HG02970 (cell line): Measurements from ENCODE around the gene SSBP4.
A peak's percentile ranks its signal among the peaks of the same experiment; 100 is the strongest.

Source experiments
- ATAC-seq: cut with Tn5 transposase; IDR thresholded peaks from one replicate; pipeline ENCODE4 v1.9.1; 2021; ENCODE audit warnings: mild to moderate bottlenecking, moderate library complexity, moderate number of reproducible peaks; ENCODE audit not compliant: unreplicated experiment, low FRiP score

The SSBP4 gene

GRCh38 chr19:18431351-18432197 lies 12.4 kb downstream of the SSBP4 start:
- ATAC-seq = no peak

- ATAC-seq = no peak
Observed at GRCh38 chr19:18432275-18433014, 13.2 kb downstream of the SSBP4 start.

- ATAC-seq = no peak
Observed at GRCh38 chr19:18433015-18433691, 14.0 kb downstream of the SSBP4 start.

GRCh38 chr19:18433735-18434398 lies 14.7 kb downstream of the SSBP4 start:
- ATAC-seq = no peak

GRCh38 chr19:18434411-18435175 lies 15.4 kb downstream of the SSBP4 start:
- no peak for ATAC-seq

- ATAC-seq = no peak
Observed at GRCh38 chr19:18435178-18435841, 16.1 kb downstream of the SSBP4 start.

- no peak for ATAC-seq
Observed at GRCh38 chr19:18435842-18436670, 16.9 kb downstream of the SSBP4 start.

GRCh38 chr19:18436671-18437490 lies 17.7 kb downstream of the SSBP4 start:
- peak; percentile 46 for ATAC-seq

- no peak for ATAC-seq
Observed at GRCh38 chr19:18437491-18438330, 18.5 kb downstream of the SSBP4 start, which contains the start of gene ISYNA1. Gene ISYNA1 (minus strand): TSS chr19:18438133. CDS start chr19:18437979, 154 bp downstream.

GRCh38 chr19:18438331-18439024 lies 19.3 kb downstream of the SSBP4 start:
- no peak for ATAC-seq

GRCh38 chr19:18439025-18439909 lies 20.1 kb downstream of the SSBP4 start:
- ATAC-seq = no peak

GRCh38 chr19:18439910-18440237 lies 20.7 kb downstream of the SSBP4 start:
- ATAC-seq = no peak

- ATAC-seq = no peak
Observed at GRCh38 chr19:18440415-18440877, 21.2 kb downstream of the SSBP4 start.

- no peak for ATAC-seq
Observed at GRCh38 chr19:18440936-18441803, 22.0 kb downstream of the SSBP4 start.
